GM12878 (cell line): ENCODE results near the gene ARHGAP26.

ENCODE experiments used
- CTCF ChIP-seq, 3 experiments: IDR thresholded peaks in 2 of 3; conservative IDR thresholded peaks in 1 of 3; 2 replicates each; pipeline ENCODE4 v1.5.1; 2011; ENCODE audit warnings: low read depth in 3 of 3, low read length in 3 of 3, mild to moderate bottlenecking in 3 of 3, control low read depth in 2 of 3, moderate library complexity in 2 of 3, inconsistent platforms in 1 of 3, mixed read lengths in 1 of 3; ENCODE audit not compliant: control insufficient read depth in 2 of 3, insufficient read depth in 1 of 3; ENCODE audit errors: extremely low read depth in 1 of 3
- DPF2 ChIP-seq: fragments of 450-650 bp; IDR thresholded peaks from 2 replicates; pipeline ENCODE4 v1.6.1; 2017; ENCODE audit warnings: mild to moderate bottlenecking
- GABPA ChIP-seq: IDR thresholded peaks from 2 replicates; pipeline ENCODE4 v1.6.1; 2014; ENCODE audit warnings: antibody characterized with exemption, low read depth, mild to moderate bottlenecking, inconsistent platforms
- JUND ChIP-seq: IDR thresholded peaks from 2 replicates; pipeline ENCODE4 v1.6.1; 2012; ENCODE audit warnings: low read depth, mild to moderate bottlenecking, low read length, improper control_type of control experiment, moderate library complexity
- KDM1A ChIP-seq: fragments of 200-600 bp; sonication (generic); IDR thresholded peaks from 2 replicates; pipeline ENCODE4 v1.6.1; 2016; ENCODE audit warnings: borderline replicate concordance
- ZBTB11 ChIP-seq: fragments of 450-650 bp; formaldehyde crosslinking; IDR thresholded peaks from 2 replicates; pipeline ENCODE4 v1.5.0; 2022; ENCODE audit warnings: mild to moderate bottlenecking, missing genetic modification characterization
- ZZZ3 ChIP-seq: IDR thresholded peaks from 2 replicates; pipeline ENCODE4 v1.6.1; 2011; ENCODE audit warnings: low read depth; ENCODE audit not compliant: control insufficient read depth, insufficient read length

GRCh38 chr5:142870532-142871362 is 100.6 kb downstream of the ARHGAP26 start:
- no peak for TF ChIP-seq DPF2
- no peak for TF ChIP-seq CTCF (IDR thresholded peaks at IDR 0.05 in 2 of 3, conservative IDR thresholded peaks at IDR 0.05 in 1 of 3; ENCODE audit: control insufficient read depth in 2 of 3, extremely low read depth in 1 of 3, insufficient read depth in 1 of 3, low read depth in 3 of 3, low read length in 3 of 3)
- TF ChIP-seq ZBTB11 (CRISPR knock-in tag): no peak
- TF ChIP-seq GABPA: no peak
- no peak for TF ChIP-seq KDM1A
- no peak for TF ChIP-seq JUND
- TF ChIP-seq ZZZ3: no peak
